K562 (cell line): Measurements from ENCODE around the gene NLGN3. TPM values are rescaled to one million over a fixed set of nuclear protein-coding genes. Genes with fewer than 3 reads are reported as not detected.

Experiments used
- FUS ChIP-seq: fragments of 200-400 bp; formaldehyde crosslinking; optimal IDR thresholded peaks from 2 replicates; pipeline ENCODE3; 2017; ENCODE audit warnings: low read depth, low read length
- GABPB1 ChIP-seq: sonication (generic); formaldehyde crosslinking; IDR thresholded peaks from 2 replicates; pipeline ENCODE4 v1.8.0; 2022; ENCODE audit warnings: mild to moderate bottlenecking, missing genetic modification reagents
- GATA2 ChIP-seq: sonication (generic); formaldehyde crosslinking; IDR thresholded peaks from 2 replicates; pipeline ENCODE4 v1.4.0; 2020; ENCODE audit warnings: mild to moderate bottlenecking, missing genetic modification reagents
- HMGN3 ChIP-seq: IDR thresholded peaks from 2 replicates; pipeline ENCODE4 v1.6.1; 2011; ENCODE audit warnings: borderline replicate concordance, low read depth, mild to moderate bottlenecking, mixed read lengths, low read length; ENCODE audit not compliant: insufficient read length; ENCODE audit errors: extremely low read depth
- JUN ChIP-seq, 2 experiments: sonication (generic) in 1 of 2; formaldehyde crosslinking in 1 of 2; IDR thresholded peaks; 2 replicates each; pipeline versions ENCODE4 v1.6.1 to v1.8.0; 2012 to 2022; ENCODE audit warnings: borderline replicate concordance in 2 of 2, mild to moderate bottlenecking in 2 of 2, improper control_type of control experiment in 1 of 2, low read depth in 1 of 2, low read length in 1 of 2, missing genetic modification reagents in 1 of 2
- MAFF ChIP-seq: IDR thresholded peaks from 2 replicates; pipeline ENCODE4 v1.6.1; 2012; ENCODE audit warnings: low read length, improper control_type of control experiment
- SOX6 ChIP-seq: fragments of 450-650 bp; IDR thresholded peaks from 2 replicates; pipeline ENCODE4 v1.6.1; 2014; ENCODE audit warnings: mild to moderate bottlenecking
- TCF7L2 ChIP-seq: fragments of 150-350 bp; IDR thresholded peaks from 2 replicates; pipeline ENCODE4 v1.6.1; 2016; ENCODE audit warnings: low read depth, mild to moderate bottlenecking, low read length, moderate library complexity
- TFAM ChIP-seq: fragments of 250-450 bp; sonication (Bioruptor Pico); conservative IDR thresholded peaks from 2 replicates; pipeline ENCODE4 v1.5.0; 2021; ENCODE audit warnings: mild to moderate bottlenecking, moderate library complexity
- TSC22D4 ChIP-seq: fragments of 450-650 bp; IDR thresholded peaks from 2 replicates; pipeline ENCODE4 v1.6.1; 2016; ENCODE audit warnings: missing genetic modification characterization, missing biosample characterization, control low read depth
- ZNF507 ChIP-seq: conservative IDR thresholded peaks from 2 replicates; pipeline ENCODE4 v1.6.1; 2017; ENCODE audit warnings: missing genetic modification characterization, missing compliant biosample characterization
- ZNF76 ChIP-seq: fragments of 250-450 bp; sonication (Bioruptor Pico); IDR thresholded peaks from 2 replicates; pipeline ENCODE4 v1.4.0; 2020; ENCODE audit warnings: mild to moderate bottlenecking, moderate library complexity, borderline replicate concordance
- polyA plus RNA-seq, 8 experiments: library from polyadenylated mRNA; depleted of rRNA in 4 of 8; stranded (reverse) in 5 of 8; unstranded in 3 of 8; fragments of >200 nt; fragmentation: Nextera tagmentation in 2 of 8; fragmentation: Illumina TruSeq in 1 of 8; extraction: Ambion mirVana in 2 of 8; extraction: Trizol in 1 of 8; gene quantifications; 2 replicates each; pipeline versions ENCODE4 v1.2.1 to v1.2.3, GENCODE V29; 2011 to 2014; ENCODE audit warnings: inconsistent platforms in 1 of 8, missing spikeins in 1 of 8
- total RNA-seq, 7 experiments: library from RNA; depleted of rRNA in 6 of 7; stranded (reverse); fragments of >200 nt in 6 of 7; fragmentation: Illumina TruSeq in 2 of 7; extraction: Trizol in 2 of 7; gene quantifications; 2 replicates each; pipeline versions ENCODE4 v1.2.1 to v1.2.3, GENCODE V29; 2011 to 2021; ENCODE audit warnings: low replicate concordance in 1 of 7
- TF ChIP-seq, protein P1 (sequence below): fragments of 450-650 bp; IDR thresholded peaks from 2 replicates; pipeline ENCODE4 v1.6.1; 2014; ENCODE audit warnings: low read depth, mild to moderate bottlenecking, moderate library complexity, borderline replicate concordance
- TF ChIP-seq, protein P2 (sequence below): fragments of 250-450 bp; sonication (Bioruptor Pico); IDR thresholded peaks from 2 replicates; pipeline ENCODE4 v1.8.0; 2022; ENCODE audit warnings: inconsistent platforms
- TF ChIP-seq, protein P3 (sequence below), 2 experiments: IDR thresholded peaks; 2 replicates each; pipeline ENCODE4 v1.6.1; 2012; ENCODE audit warnings: improper control_type of control experiment in 2 of 2, low read depth in 2 of 2, low read length in 2 of 2, borderline replicate concordance in 1 of 2
- TF ChIP-seq, protein P4 (sequence below): fragments of 450-650 bp; IDR thresholded peaks from 2 replicates; pipeline ENCODE4 v1.6.1; 2017; ENCODE audit warnings: antibody characterized with exemption, mild to moderate bottlenecking

The NLGN3 gene
- total and polyA plus RNA-seq, 9 of the 15 experiments (the other 6 are each of a cell fraction or from before 2014, with no cell fraction given), result 0.03 to 0.86 (median 0.25) TPM

DNA sequence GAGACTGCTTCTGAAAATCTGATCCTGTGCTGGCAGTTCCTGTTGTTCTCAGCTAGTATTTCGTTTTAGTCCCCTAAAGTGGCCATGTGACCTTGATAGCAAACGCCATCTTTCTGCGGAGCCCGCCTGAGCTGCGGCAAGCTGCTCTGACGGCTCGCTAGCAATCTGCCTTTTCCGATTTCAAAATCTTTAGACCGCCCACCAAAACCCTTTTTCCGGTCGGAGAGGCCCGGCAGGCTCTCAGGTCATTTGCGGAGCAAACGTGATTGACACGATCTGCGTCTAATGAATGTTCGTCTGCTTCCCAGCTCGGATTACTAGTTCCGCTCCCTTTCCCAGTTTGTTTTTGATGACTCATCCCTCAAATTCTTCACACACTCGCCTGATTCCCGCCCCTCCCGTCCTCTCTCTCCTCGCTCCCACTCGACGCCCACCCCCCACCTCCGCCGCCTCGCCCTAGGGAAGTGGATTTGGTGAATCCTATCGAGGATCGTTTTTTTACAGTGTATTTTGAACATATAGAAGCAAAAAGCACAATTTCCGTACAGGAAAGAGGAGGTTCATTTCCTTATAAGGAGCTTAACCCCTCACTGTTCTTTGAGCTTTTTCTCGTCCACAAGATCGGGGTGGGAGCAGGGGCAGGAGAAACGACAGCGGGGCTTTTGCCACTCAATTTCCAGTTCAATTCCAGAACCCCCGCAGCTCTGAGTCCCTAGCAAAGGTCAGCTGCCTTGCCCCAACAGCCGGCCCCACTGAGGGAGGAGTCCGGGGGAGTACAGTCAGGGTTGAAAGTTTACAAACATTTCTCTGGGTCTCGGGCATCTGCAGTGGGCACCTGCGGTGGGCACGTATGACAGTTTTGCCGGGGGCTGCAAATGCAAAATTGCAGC is 37.5 kb downstream of the NLGN3 start (continued):
- TF ChIP-seq, protein P1, sequence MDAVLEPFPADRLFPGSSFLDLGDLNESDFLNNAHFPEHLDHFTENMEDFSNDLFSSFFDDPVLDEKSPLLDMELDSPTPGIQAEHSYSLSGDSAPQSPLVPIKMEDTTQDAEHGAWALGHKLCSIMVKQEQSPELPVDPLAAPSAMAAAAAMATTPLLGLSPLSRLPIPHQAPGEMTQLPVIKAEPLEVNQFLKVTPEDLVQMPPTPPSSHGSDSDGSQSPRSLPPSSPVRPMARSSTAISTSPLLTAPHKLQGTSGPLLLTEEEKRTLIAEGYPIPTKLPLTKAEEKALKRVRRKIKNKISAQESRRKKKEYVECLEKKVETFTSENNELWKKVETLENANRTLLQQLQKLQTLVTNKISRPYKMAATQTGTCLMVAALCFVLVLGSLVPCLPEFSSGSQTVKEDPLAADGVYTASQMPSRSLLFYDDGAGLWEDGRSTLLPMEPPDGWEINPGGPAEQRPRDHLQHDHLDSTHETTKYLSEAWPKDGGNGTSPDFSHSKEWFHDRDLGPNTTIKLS, result no peak
- no peak for TF ChIP-seq GATA2 (CRISPR knock-in tag)
- TF ChIP-seq ZNF507, result no peak
- peak; percentile 90 for TF ChIP-seq MAFF
- no peak for TF ChIP-seq TSC22D4
- peak; percentile 69 for TF ChIP-seq JUN (IDR thresholded peaks at IDR 0.05; ENCODE audit: borderline replicate concordance, low read depth, low read length)
- no peak for TF ChIP-seq JUN (CRISPR knock-in tag; IDR thresholded peaks at IDR 0.05; ENCODE audit: borderline replicate concordance)
- TF ChIP-seq TFAM (CRISPR knock-in tag), result no peak
- TF ChIP-seq ZNF76, result no peak
- TF ChIP-seq, protein P2, sequence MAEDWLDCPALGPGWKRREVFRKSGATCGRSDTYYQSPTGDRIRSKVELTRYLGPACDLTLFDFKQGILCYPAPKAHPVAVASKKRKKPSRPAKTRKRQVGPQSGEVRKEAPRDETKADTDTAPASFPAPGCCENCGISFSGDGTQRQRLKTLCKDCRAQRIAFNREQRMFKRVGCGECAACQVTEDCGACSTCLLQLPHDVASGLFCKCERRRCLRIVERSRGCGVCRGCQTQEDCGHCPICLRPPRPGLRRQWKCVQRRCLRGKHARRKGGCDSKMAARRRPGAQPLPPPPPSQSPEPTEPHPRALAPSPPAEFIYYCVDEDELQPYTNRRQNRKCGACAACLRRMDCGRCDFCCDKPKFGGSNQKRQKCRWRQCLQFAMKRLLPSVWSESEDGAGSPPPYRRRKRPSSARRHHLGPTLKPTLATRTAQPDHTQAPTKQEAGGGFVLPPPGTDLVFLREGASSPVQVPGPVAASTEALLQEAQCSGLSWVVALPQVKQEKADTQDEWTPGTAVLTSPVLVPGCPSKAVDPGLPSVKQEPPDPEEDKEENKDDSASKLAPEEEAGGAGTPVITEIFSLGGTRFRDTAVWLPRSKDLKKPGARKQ (CRISPR knock-in tag), result no peak
- TF ChIP-seq, protein P3, sequence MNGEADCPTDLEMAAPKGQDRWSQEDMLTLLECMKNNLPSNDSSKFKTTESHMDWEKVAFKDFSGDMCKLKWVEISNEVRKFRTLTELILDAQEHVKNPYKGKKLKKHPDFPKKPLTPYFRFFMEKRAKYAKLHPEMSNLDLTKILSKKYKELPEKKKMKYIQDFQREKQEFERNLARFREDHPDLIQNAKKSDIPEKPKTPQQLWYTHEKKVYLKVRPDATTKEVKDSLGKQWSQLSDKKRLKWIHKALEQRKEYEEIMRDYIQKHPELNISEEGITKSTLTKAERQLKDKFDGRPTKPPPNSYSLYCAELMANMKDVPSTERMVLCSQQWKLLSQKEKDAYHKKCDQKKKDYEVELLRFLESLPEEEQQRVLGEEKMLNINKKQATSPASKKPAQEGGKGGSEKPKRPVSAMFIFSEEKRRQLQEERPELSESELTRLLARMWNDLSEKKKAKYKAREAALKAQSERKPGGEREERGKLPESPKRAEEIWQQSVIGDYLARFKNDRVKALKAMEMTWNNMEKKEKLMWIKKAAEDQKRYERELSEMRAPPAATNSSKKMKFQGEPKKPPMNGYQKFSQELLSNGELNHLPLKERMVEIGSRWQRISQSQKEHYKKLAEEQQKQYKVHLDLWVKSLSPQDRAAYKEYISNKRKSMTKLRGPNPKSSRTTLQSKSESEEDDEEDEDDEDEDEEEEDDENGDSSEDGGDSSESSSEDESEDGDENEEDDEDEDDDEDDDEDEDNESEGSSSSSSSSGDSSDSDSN (IDR thresholded peaks at IDR 0.05; ENCODE audit: borderline replicate concordance in 1 of 2, low read depth in 2 of 2, low read length in 2 of 2), result no peak
- peak; percentile 30; the same call in 1 of the 2 replicates for TF ChIP-seq SOX6
- TF ChIP-seq HMGN3, result no peak
- no peak for TF ChIP-seq TCF7L2
- TF ChIP-seq, protein P4, sequence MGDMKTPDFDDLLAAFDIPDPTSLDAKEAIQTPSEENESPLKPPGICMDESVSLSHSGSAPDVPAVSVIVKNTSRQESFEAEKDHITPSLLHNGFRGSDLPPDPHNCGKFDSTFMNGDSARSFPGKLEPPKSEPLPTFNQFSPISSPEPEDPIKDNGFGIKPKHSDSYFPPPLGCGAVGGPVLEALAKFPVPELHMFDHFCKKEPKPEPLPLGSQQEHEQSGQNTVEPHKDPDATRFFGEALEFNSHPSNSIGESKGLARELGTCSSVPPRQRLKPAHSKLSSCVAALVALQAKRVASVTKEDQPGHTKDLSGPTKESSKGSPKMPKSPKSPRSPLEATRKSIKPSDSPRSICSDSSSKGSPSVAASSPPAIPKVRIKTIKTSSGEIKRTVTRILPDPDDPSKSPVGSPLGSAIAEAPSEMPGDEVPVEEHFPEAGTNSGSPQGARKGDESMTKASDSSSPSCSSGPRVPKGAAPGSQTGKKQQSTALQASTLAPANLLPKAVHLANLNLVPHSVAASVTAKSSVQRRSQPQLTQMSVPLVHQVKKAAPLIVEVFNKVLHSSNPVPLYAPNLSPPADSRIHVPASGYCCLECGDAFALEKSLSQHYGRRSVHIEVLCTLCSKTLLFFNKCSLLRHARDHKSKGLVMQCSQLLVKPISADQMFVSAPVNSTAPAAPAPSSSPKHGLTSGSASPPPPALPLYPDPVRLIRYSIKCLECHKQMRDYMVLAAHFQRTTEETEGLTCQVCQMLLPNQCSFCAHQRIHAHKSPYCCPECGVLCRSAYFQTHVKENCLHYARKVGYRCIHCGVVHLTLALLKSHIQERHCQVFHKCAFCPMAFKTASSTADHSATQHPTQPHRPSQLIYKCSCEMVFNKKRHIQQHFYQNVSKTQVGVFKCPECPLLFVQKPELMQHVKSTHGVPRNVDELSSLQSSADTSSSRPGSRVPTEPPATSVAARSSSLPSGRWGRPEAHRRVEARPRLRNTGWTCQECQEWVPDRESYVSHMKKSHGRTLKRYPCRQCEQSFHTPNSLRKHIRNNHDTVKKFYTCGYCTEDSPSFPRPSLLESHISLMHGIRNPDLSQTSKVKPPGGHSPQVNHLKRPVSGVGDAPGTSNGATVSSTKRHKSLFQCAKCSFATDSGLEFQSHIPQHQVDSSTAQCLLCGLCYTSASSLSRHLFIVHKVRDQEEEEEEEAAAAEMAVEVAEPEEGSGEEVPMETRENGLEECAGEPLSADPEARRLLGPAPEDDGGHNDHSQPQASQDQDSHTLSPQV, result peak; percentile 69; the same call in 1 of the 2 replicates
- TF ChIP-seq FUS, result no peak
- TF ChIP-seq GABPB1, result peak; percentile 87
